ENCODE results near the gene TRAF1. TPM values are rescaled to one million over a fixed set of nuclear protein-coding genes. Genes with fewer than 3 reads are reported as not detected.

TRAF1 gene
- total RNA-seq, 1 experiment from 2014 or later, result 1.6 TPM

DNA sequence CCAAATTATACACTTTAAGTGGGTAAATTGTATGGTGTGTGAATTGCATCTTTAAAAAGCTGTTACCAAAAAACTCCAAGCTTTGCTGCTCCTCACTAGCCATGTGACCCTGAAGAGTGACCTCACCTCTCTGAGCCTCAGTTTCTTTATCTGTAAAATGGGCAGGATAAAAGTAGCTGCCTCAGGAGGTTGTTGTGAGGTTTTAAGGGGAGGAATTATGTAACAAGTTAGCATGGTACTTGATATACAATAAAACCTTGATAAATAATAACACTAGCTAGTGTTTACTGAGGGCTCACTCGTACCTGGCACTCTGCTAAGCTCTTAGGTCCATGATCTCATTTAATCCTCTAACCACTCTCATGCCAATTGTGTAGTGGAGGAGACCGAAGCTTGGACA, 30.6 kb downstream of the TRAF1 start:
- H3K36me3 Mint-ChIP-seq (ENCODE audit: insufficient read depth, unreplicated experiment), result no peaks in the 10 kb centered on the region
- CTCF ChIA-PET, result interaction anchor here (0.6 kb wide), 1 partner anchor 12 kb away, joined by 3 read pairs; no protein-coding TSS in a partner anchor
- BruUV-seq (replicated peaks), result no TSS peak
- TF ChIP-seq CTCF (IDR thresholded peaks at IDR 0.05; ENCODE audit: unreplicated experiment), result no peak
- DNase-seq, result no peak
- H3K27ac Mint-ChIP-seq (ENCODE audit: unreplicated experiment), result no peak overlapping the region
- peaks cover 19% of the 10 kb centered on the region for H3K27me3 Mint-ChIP-seq (ENCODE audit: unreplicated experiment)
- intact Hi-C loops (cut with micrococcal nuclease; ENCODE audit: unreplicated experiment), result no loop called here
- no peak overlapping the region for H3K4me3 Mint-ChIP-seq (ENCODE audit: low read depth, unreplicated experiment)
- H3K9me3 Mint-ChIP-seq (ENCODE audit: low read depth, unreplicated experiment), result no peaks in the 10 kb centered on the region
- H3K4me1 Mint-ChIP-seq (ENCODE audit: low read depth, unreplicated experiment), result peaks cover 15% of the 10 kb centered on the region

- CTCF ChIA-PET, result no interaction called here
- DNase-seq, result no peak
- peak overlapping the region; percentile 44 for H3K4me3 Mint-ChIP-seq (ENCODE audit: low read depth, unreplicated experiment)
- no peaks in the 10 kb centered on the region for H3K36me3 Mint-ChIP-seq (ENCODE audit: insufficient read depth, unreplicated experiment)
- TF ChIP-seq CTCF (IDR thresholded peaks at IDR 0.05; ENCODE audit: unreplicated experiment), result no peak
- peaks cover 19% of the 10 kb centered on the region for H3K27me3 Mint-ChIP-seq (ENCODE audit: unreplicated experiment)
- no TSS peak for BruUV-seq (replicated peaks)
- intact Hi-C loops (cut with micrococcal nuclease; ENCODE audit: unreplicated experiment), result no loop called here
- H3K4me1 Mint-ChIP-seq (ENCODE audit: low read depth, unreplicated experiment), result peaks cover 15% of the 10 kb centered on the region
- H3K27ac Mint-ChIP-seq (ENCODE audit: unreplicated experiment), result no peak overlapping the region
- no peaks in the 10 kb centered on the region for H3K9me3 Mint-ChIP-seq (ENCODE audit: low read depth, unreplicated experiment)
These were observed 32.1 kb downstream of the TRAF1 start for GRCh38 chr9:120894321-120895148.

GRCh38 chr9:120893611-120894307, 32.8 kb downstream of the TRAF1 start:
- H3K4me3 Mint-ChIP-seq (ENCODE audit: low read depth, unreplicated experiment), result no peak overlapping the region
- H3K27ac Mint-ChIP-seq (ENCODE audit: unreplicated experiment), result no peak overlapping the region
- intact Hi-C loops (cut with micrococcal nuclease; ENCODE audit: unreplicated experiment), result no loop called here

More at GRCh38 chr9:120893611-120894307, 32.8 kb downstream of the TRAF1 start:
- DNase-seq, result no peak
- H3K27me3 Mint-ChIP-seq (ENCODE audit: unreplicated experiment), result peaks cover 19% of the 10 kb centered on the region
- H3K4me1 Mint-ChIP-seq (ENCODE audit: low read depth, unreplicated experiment), result peaks cover 15% of the 10 kb centered on the region
- H3K9me3 Mint-ChIP-seq (ENCODE audit: low read depth, unreplicated experiment), result no peaks in the 10 kb centered on the region
- TF ChIP-seq CTCF (IDR thresholded peaks at IDR 0.05; ENCODE audit: unreplicated experiment), result no peak
- no peaks in the 10 kb centered on the region for H3K36me3 Mint-ChIP-seq (ENCODE audit: insufficient read depth, unreplicated experiment)
- no TSS peak for BruUV-seq (replicated peaks)
- CTCF ChIA-PET, result no interaction called here

All from Calu3 (cell line).